ENCODE data around the gene ZC3HAV1. TPM values are rescaled to one million over a fixed set of nuclear protein-coding genes. Genes with fewer than 3 reads are reported as not detected.

Gene ZC3HAV1
- total and polyA plus RNA-seq, 10 donors, result 12.7 to 82.4 (median 61.7) TPM

Other genes starting within 250 kb of the ZC3HAV1 start
- gene KIAA1549, start 128.3 kb downstream of the ZC3HAV1 start, total RNA-seq, result 1 to 10 TPM in 4 of 7 donors, under 1 TPM in 3; 0.67 to 1.8 (median 1.0) TPM
- gene KIAA1549, start 128.3 kb downstream of the ZC3HAV1 start, polyA plus RNA-seq, result under 1 TPM; 0.03 to 0.10 (median 0.09) TPM
- gene ZC3HAV1L, start 73.7 kb downstream of the ZC3HAV1 start, total RNA-seq, result 10 to 100 TPM; 11.1 to 27.7 (median 12.9) TPM
- under 1 TPM; 0.08 to 0.93 (median 0.15) TPM for gene ZC3HAV1L, start 73.7 kb downstream of the ZC3HAV1 start, polyA plus RNA-seq
- gene UBN2, start 121.5 kb upstream of the ZC3HAV1 start, total RNA-seq, result 10 to 100 TPM; 14.6 to 23.4 (median 19.1) TPM
- gene UBN2, start 121.5 kb upstream of the ZC3HAV1 start, polyA plus RNA-seq, result 1 to 10 TPM; 1.2 to 2.0 (median 1.3) TPM
- 10 to 100 TPM in 3 of 7 donors, 1 to 10 TPM in 4; 4.3 to 12.9 (median 8.8) TPM for gene FMC1, start 231.6 kb upstream of the ZC3HAV1 start, total RNA-seq
- 10 to 100 TPM; 21.2 to 26.2 (median 26.2) TPM for gene FMC1, start 231.6 kb upstream of the ZC3HAV1 start, polyA plus RNA-seq

Data from spleen (tissue), 10 donors.